Activated naive CD4-positive, alpha-beta T cell treated with anti-CD3 and anti-CD28 coated beads for 36 hours (primary cell): Measurements from ENCODE around the gene GCHFR. TPM values are rescaled to one million over a fixed set of nuclear protein-coding genes. Genes with fewer than 3 reads are reported as not detected.

Experiments used
- CTCF ChIA-PET: fragments of 350-600 bp; sonication (Branson Sonifier 250); formaldehyde crosslinking; loops from one replicate; lab custom pipeline; 2021; ENCODE audit warnings: antibody characterized with exemption; lab: Charles Lee
- DNase-seq: peaks from one replicate; pipeline ENCODE4 v3.0.0-alpha.2; 2020
- H3K27ac Mint-ChIP-seq: one replicate; pipeline ENCODE4 v1.8.0; 2021; ENCODE audit warnings: mild to moderate bottlenecking, mixed read lengths
- H3K27me3 Mint-ChIP-seq: one replicate; pipeline ENCODE4 v1.8.0; 2021; ENCODE audit warnings: low read depth, mixed read lengths
- H3K36me3 Mint-ChIP-seq: one replicate; pipeline ENCODE4 v1.8.0; 2021; ENCODE audit warnings: low read depth, mixed read lengths
- H3K4me1 Mint-ChIP-seq: one replicate; pipeline ENCODE4 v1.8.0; 2021; ENCODE audit warnings: low read depth, mixed read lengths
- H3K4me3 Mint-ChIP-seq: one replicate; pipeline ENCODE4 v1.8.0; 2021; ENCODE audit warnings: mild to moderate bottlenecking, moderate library complexity, mixed read lengths
- H3K9me3 Mint-ChIP-seq: one replicate; pipeline ENCODE4 v1.8.0; 2021; ENCODE audit warnings: mixed read lengths
- intact Hi-C: fragments of 100-400 bp; cut with micrococcal nuclease; formaldehyde crosslinking; loops from one replicate; pipeline ENCODE4 v1.15.1; 2023
- total RNA-seq, 2 experiments: library from RNA; stranded (reverse); gene quantifications; one replicate each; pipeline ENCODE4 v1.2.3, GENCODE V29; 2021

The GCHFR gene
- total RNA-seq, 2 experiments from 2014 or later: 28.1 to 32.7 TPM

DNA sequence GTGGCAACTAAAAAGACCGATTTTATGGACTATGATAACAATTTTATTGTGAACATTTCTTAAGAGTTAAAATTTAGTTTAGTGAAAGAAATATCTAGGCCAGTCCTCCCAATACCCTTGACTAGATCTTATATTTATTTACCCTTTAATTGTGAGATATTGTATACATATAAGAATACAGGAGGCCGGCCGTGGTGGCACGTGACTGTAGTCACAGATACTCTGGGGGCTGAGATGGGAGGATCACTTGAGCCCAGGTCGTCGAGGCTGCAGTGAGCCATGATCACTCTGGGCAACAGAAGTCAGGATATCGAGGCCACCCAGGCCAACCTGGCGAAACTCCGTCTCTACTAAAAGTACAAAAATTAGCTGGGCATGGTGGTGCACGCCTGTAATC lies 8.1 kb upstream of the GCHFR start:
- no peak for DNase-seq
- CTCF ChIA-PET: interaction anchor here (0.6 to 2.4 kb wide), 2 partner anchors 27 to 645 kb away, joined by 5 to 11 read pairs; no protein-coding TSS in a partner anchor

GRCh38 chr15:40756938-40757337 lies 6.9 kb upstream of the GCHFR start:
- DNase-seq: no peak
- no peaks in the 10 kb centered on the region for H3K27me3 Mint-ChIP-seq
- no peak overlapping the region for H3K4me3 Mint-ChIP-seq
- intact Hi-C loops: no loop called here
- no peak overlapping the region for H3K27ac Mint-ChIP-seq
- CTCF ChIA-PET: interaction anchor here (1.4 to 2.4 kb wide), 2 partner anchors 25 to 137 kb away, joined by 4 to 11 read pairs; partner anchors contain the start of gene VPS18
- H3K9me3 Mint-ChIP-seq: no peaks in the 10 kb centered on the region
- H3K4me1 Mint-ChIP-seq: peaks cover 25% of the 10 kb centered on the region
- H3K36me3 Mint-ChIP-seq: peaks cover 7% of the 10 kb centered on the region

More for the DNA sequence above, 8.1 kb upstream of the GCHFR start:
- intact Hi-C loops: loop anchor here (1.0 to 2.0 kb wide), 10 partner anchors 7 to 351 kb away; partner anchors contain the start of genes CCDC32, DNAJC17, IVD and KNL1
- H3K27ac Mint-ChIP-seq: peak overlapping the region; percentile 98
- peaks cover 12% of the 10 kb centered on the region for H3K36me3 Mint-ChIP-seq
- H3K9me3 Mint-ChIP-seq: no peaks in the 10 kb centered on the region
- H3K27me3 Mint-ChIP-seq: no peaks in the 10 kb centered on the region
- H3K4me1 Mint-ChIP-seq: peaks cover 25% of the 10 kb centered on the region
- H3K4me3 Mint-ChIP-seq: peak overlapping the region; percentile 94

DNA sequence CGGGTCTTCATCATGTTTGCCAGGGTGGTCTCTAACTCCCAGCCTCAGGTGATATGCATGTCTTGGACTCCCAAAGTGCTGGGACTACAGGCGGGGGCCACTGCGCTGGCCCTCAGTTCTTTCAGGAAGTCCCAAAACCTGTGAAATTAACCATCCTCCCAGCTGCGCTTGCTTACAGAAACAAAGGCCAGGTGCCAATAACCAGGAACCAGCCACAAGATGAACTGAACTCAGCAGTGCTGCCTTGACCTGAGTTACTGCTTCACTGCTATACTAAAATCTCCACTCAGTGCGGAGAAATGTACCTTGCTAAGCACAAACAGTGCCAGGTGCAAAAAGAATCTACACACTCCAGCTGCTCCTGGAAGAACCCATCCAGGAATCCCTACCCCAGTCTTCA lies 3.9 kb upstream of the GCHFR start:
- peaks cover 22% of the 10 kb centered on the region for H3K4me1 Mint-ChIP-seq
- no peak for DNase-seq
- no peaks in the 10 kb centered on the region for H3K9me3 Mint-ChIP-seq
- H3K27me3 Mint-ChIP-seq: no peaks in the 10 kb centered on the region
- intact Hi-C loops: no loop called here
- CTCF ChIA-PET: no interaction called here
- no peak overlapping the region for H3K4me3 Mint-ChIP-seq
- no peak overlapping the region for H3K27ac Mint-ChIP-seq
- no peaks in the 10 kb centered on the region for H3K36me3 Mint-ChIP-seq

- intact Hi-C loops: loop anchor here (1.0 kb wide), 1 partner anchor 8 kb away; the partner anchor contains the start of gene RMDN3
- Mint-ChIP-seq H3K4me1 (peaks cover 28% of the 10 kb centered on the region), H3K27ac (peak overlapping the region; percentile 70), H3K36me3 (no peaks in the 10 kb centered on the region), H3K27me3 (no peaks in the 10 kb centered on the region), H3K9me3 (no peaks in the 10 kb centered on the region), H3K4me3 (peak overlapping the region; percentile 83)
- CTCF ChIA-PET: interaction anchor here (0.6 to 3.2 kb wide), 3 partner anchors 19 to 361 kb away, joined by 3 to 17 read pairs (median 3); no protein-coding TSS in a partner anchor
- DNase-seq: peak; percentile 64
Observed at GRCh38 chr15:40762919-40763800, 708 bp upstream of the GCHFR start.

GRCh38 chr15:40764629-40765103 lies 798 bp downstream of the GCHFR start:
- H3K27ac Mint-ChIP-seq: peak overlapping the region; percentile 41
- peaks cover 2% of the 10 kb centered on the region for H3K36me3 Mint-ChIP-seq
- no peaks in the 10 kb centered on the region for H3K27me3 Mint-ChIP-seq
- CTCF ChIA-PET: interaction anchor here (0.8 to 3.2 kb wide), 5 partner anchors 9 to 23 kb away, joined by 3 to 17 read pairs (median 4); no protein-coding TSS in a partner anchor
- H3K4me3 Mint-ChIP-seq: peak overlapping the region; percentile 83
- intact Hi-C loops: loop anchor here (1.0 to 2.0 kb wide), 2 partner anchors 43 to 70 kb away; partner anchors contain the start of genes DNAJC17, RAD51 and ZFYVE19
- peaks cover 43% of the 10 kb centered on the region for H3K4me1 Mint-ChIP-seq
- no peak for DNase-seq
- H3K9me3 Mint-ChIP-seq: no peaks in the 10 kb centered on the region

- peaks cover 2% of the 10 kb centered on the region for H3K36me3 Mint-ChIP-seq
- intact Hi-C loops: no loop called here
- H3K4me3 Mint-ChIP-seq: no peak overlapping the region
Observed at GRCh38 chr15:40766194-40766815, 2.4 kb downstream of the GCHFR start.

DNA sequence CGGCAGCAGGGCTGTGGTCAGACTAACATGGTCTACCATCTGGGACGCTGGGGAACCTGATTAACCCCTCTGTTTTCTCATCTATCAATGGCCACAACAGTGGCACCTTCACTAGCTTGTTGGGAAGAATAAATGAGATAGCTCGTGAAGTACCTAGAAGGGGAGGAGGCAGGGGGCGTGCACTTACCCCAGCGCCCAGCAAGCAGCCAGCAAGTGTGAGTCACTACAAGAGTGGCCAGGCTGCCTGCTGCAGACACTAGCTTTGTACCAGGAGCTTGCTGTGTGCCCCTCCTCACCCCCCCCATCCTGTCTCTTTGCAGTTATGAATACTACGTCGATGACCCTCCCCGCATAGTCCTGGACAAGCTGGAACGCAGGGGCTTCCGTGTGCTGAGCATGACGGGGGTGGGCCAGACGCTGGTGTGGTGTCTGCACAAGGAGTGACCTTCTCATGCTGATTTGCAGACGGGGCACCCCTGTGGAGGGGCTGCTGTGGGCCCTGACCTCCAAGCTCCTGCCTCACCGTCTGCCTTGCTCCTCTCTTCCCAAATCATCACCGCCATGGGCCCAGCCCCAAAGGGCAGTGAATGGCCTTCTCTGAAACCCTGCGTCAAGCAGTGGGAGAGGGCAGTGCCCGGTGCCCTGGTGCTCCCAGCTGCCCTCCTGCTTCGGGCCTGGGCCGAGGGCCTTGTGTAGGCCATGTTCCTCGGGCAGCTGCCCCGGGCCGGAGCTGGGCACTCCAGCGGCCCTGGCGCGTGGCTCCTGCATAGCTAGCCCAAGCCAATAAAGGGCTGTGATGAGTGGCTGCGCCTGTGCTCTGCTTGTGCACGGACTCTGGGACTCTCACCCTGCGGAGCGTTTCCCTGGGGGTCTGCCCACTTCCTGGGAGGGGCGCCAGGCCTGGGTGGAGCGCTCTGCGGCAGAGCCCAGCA lies 3.3 kb downstream of the GCHFR start:
- DNase-seq: no peak
- peaks cover 54% of the 10 kb centered on the region for H3K4me1 Mint-ChIP-seq
- peaks cover 2% of the 10 kb centered on the region for H3K36me3 Mint-ChIP-seq
- CTCF ChIA-PET: interaction anchor here (0.5 to 1.9 kb wide), 4 partner anchors 15 to 354 kb away, joined by 3 to 10 read pairs (median 3); no protein-coding TSS in a partner anchor
- no peaks in the 10 kb centered on the region for H3K9me3 Mint-ChIP-seq
- intact Hi-C loops: no loop called here
- H3K27ac Mint-ChIP-seq: no peak overlapping the region
- H3K4me3 Mint-ChIP-seq: no peak overlapping the region
- H3K27me3 Mint-ChIP-seq: no peaks in the 10 kb centered on the region

More at GRCh38 chr15:40766194-40766815, 2.4 kb downstream of the GCHFR start:
- Mint-ChIP-seq H3K27me3 (no peaks in the 10 kb centered on the region), H3K9me3 (no peaks in the 10 kb centered on the region), H3K27ac (no peak overlapping the region), H3K4me1 (peaks cover 54% of the 10 kb centered on the region)
- CTCF ChIA-PET: interaction anchor here (0.5 to 1.9 kb wide), 6 partner anchors 16 to 353 kb away, joined by 3 to 10 read pairs (median 3); partner anchors contain the start of gene VPS18
- DNase-seq: no peak

DNA sequence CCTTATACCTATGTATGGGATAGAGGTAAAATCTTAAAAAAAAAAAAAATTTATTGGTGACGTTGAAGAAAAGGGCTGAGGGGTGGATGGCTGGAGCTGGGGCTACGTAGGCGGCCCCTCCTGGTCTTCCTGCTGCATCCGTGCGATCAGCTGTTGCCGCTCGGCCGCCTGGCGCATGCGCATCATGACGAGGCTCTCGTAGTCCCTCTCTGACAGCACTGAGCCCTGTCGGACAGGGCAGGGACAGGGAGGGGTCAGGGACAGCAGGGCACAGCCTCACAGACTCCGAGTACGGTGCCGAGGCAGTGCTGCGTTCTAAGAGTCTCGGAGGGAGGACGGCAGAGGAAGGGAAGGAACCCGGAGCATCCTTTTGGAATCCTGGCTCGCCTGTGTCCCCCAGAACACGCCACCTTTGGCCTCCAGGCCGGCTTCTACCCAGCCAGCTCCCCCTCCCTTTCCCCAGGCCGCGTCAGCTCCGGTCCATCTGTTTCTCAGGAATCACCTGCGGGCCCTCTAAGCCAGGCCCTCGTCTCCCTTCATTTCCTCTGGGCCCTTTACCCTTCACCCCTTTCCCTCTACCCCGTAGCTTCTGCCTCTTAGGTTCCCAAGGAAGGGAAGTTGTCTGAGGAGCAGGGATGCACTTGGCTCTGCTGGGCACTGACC lies 4.1 kb downstream of the GCHFR start:
- no peaks in the 10 kb centered on the region for H3K9me3 Mint-ChIP-seq
- no peak overlapping the region for H3K4me3 Mint-ChIP-seq
- CTCF ChIA-PET: interaction anchor here (0.5 to 4.6 kb wide), 4 partner anchors 14 to 141 kb away, joined by 3 to 25 read pairs (median 6); no protein-coding TSS in a partner anchor
- peaks cover 52% of the 10 kb centered on the region for H3K4me1 Mint-ChIP-seq
- H3K36me3 Mint-ChIP-seq: peaks cover 2% of the 10 kb centered on the region
- intact Hi-C loops: no loop called here
- H3K27ac Mint-ChIP-seq: no peak overlapping the region
- DNase-seq: no peak
- no peaks in the 10 kb centered on the region for H3K27me3 Mint-ChIP-seq

GRCh38 chr15:40768521-40769273 lies 4.8 kb downstream of the GCHFR start:
- peaks cover 45% of the 10 kb centered on the region for H3K4me1 Mint-ChIP-seq
- peaks cover 2% of the 10 kb centered on the region for H3K36me3 Mint-ChIP-seq
- CTCF ChIA-PET: interaction anchor here (0.5 to 4.6 kb wide), 5 partner anchors 14 to 141 kb away, joined by 3 to 25 read pairs (median 3); no protein-coding TSS in a partner anchor
- H3K27me3 Mint-ChIP-seq: no peaks in the 10 kb centered on the region
- no peak for DNase-seq
- peak overlapping the region; percentile 15 for H3K4me3 Mint-ChIP-seq
- intact Hi-C loops: loop anchor here (1.0 kb wide), 2 partner anchors 74 to 174 kb away; partner anchors contain the start of gene KNL1
- peak overlapping the region; percentile 87 for H3K27ac Mint-ChIP-seq
- H3K9me3 Mint-ChIP-seq: no peaks in the 10 kb centered on the region
